HEK293 (cell line): ENCODE data around the gene RAB44.

Experiments used
- CTCF ChIA-PET: fragments of 350-600 bp; formaldehyde crosslinking; extraction: SDS; loops from one replicate; lab custom pipeline; 2021; ENCODE audit warnings: antibody characterized with exemption; lab: Yijun Ruan, JAX
- POLR2A ChIA-PET: fragments of 300-600 bp; formaldehyde crosslinking; extraction: SDS; loops from one replicate; lab custom pipeline; 2020; ENCODE audit warnings: antibody characterized with exemption, inconsistent platforms; lab: Yijun Ruan, JAX
- H3K27ac ChIP-seq: fragments of 200-500 bp; sonication (Bioruptor generic); 2 replicates; pipeline ENCODE4 v1.5.1; 2014; ENCODE audit warnings: low read depth, low read length, control low read depth, inconsistent platforms; ENCODE audit errors: extremely low read depth
- H3K36me3 ChIP-seq, 2 experiments: fragments of 200-500 bp in 1 of 2; sonication (Bioruptor generic) in 1 of 2; 1 replicate in 1 of 2; 2 replicates in 1 of 2; pipeline ENCODE4 v1.5.1; 2014 to 2017; ENCODE audit warnings: inconsistent platforms in 2 of 2, low read length in 2 of 2; ENCODE audit not compliant: control insufficient read depth in 2 of 2, insufficient read depth in 1 of 2
- H3K4me1 ChIP-seq: fragments of 200-500 bp; sonication (Bioruptor generic); 2 replicates; pipeline ENCODE4 v1.5.1; 2014; ENCODE audit warnings: mild to moderate bottlenecking, low read length, inconsistent platforms; ENCODE audit not compliant: control insufficient read depth, insufficient read depth
- H3K4me3 ChIP-seq: 2 replicates; pipeline ENCODE4 v1.5.1; 2011; ENCODE audit warnings: low read depth, mild to moderate bottlenecking, control low read depth, low read length, moderate library complexity
- H3K9me3 ChIP-seq: fragments of 200-500 bp; sonication (Bioruptor generic); 2 replicates; pipeline ENCODE4 v1.5.1; 2014; ENCODE audit warnings: low read depth, low read length, inconsistent platforms; ENCODE audit not compliant: control insufficient read depth, insufficient read depth
- BCL11B ChIP-seq: fragments of 450-650 bp; formaldehyde crosslinking; IDR thresholded peaks from 2 replicates; pipeline ENCODE4 v1.5.1; 2016; ENCODE audit warnings: low read depth, missing biosample characterization, missing genetic modification characterization
- BCL6B ChIP-seq: fragments of 450-650 bp; formaldehyde crosslinking; IDR thresholded peaks from 2 replicates; pipeline ENCODE4 v1.5.1; 2017; ENCODE audit warnings: missing biosample characterization, missing genetic modification characterization
- GLI2 ChIP-seq: fragments of 450-650 bp; formaldehyde crosslinking; IDR thresholded peaks from 2 replicates; pipeline ENCODE4; 2017; ENCODE audit warnings: missing biosample characterization, missing genetic modification characterization, low read depth, borderline replicate concordance
- GLIS2 ChIP-seq: fragments of 450-650 bp; formaldehyde crosslinking; IDR thresholded peaks from 2 replicates; pipeline ENCODE4 v1.5.1; 2016; ENCODE audit warnings: missing biosample characterization, missing genetic modification characterization
- IKZF3 ChIP-seq: fragments of 450-650 bp; IDR thresholded peaks from 2 replicates; pipeline ENCODE4 v1.5.0; 2018; ENCODE audit warnings: missing biosample characterization, mild to moderate bottlenecking, missing genetic modification characterization, moderate library complexity
- KLF10 ChIP-seq: fragments of 450-650 bp; IDR thresholded peaks from 2 replicates; pipeline ENCODE4 v1.5.1; 2018; ENCODE audit warnings: missing biosample characterization, mild to moderate bottlenecking, missing genetic modification characterization
- OSR2 ChIP-seq: fragments of 450-650 bp; formaldehyde crosslinking; IDR thresholded peaks from 2 replicates; pipeline ENCODE4 v1.5.1; 2016; ENCODE audit warnings: missing biosample characterization, missing genetic modification characterization
- SCRT2 ChIP-seq: fragments of 450-650 bp; formaldehyde crosslinking; IDR thresholded peaks from 2 replicates; pipeline ENCODE4 v1.5.1; 2016; ENCODE audit warnings: missing biosample characterization, missing genetic modification characterization
- SP3 ChIP-seq: fragments of 450-650 bp; formaldehyde crosslinking; IDR thresholded peaks from 2 replicates; pipeline ENCODE4 v1.5.1; 2016; ENCODE audit warnings: missing biosample characterization, missing genetic modification characterization
- ZBTB10 ChIP-seq: fragments of 450-650 bp; formaldehyde crosslinking; IDR thresholded peaks from 2 replicates; pipeline ENCODE4 v1.5.1; 2016; ENCODE audit warnings: missing biosample characterization, missing genetic modification characterization
- ZBTB48 ChIP-seq: fragments of 450-650 bp; formaldehyde crosslinking; IDR thresholded peaks from 2 replicates; pipeline ENCODE4 v1.5.1; 2016; ENCODE audit warnings: missing biosample characterization, missing genetic modification characterization
- ZNF133 ChIP-seq: fragments of 450-650 bp; formaldehyde crosslinking; IDR thresholded peaks from 2 replicates; pipeline ENCODE4 v1.5.1; 2016; ENCODE audit warnings: missing biosample characterization, missing genetic modification characterization
- ZNF24 ChIP-seq: fragments of 450-650 bp; formaldehyde crosslinking; IDR thresholded peaks from 2 replicates; pipeline ENCODE4 v1.5.1; 2016; ENCODE audit warnings: missing biosample characterization, missing genetic modification characterization
- ZNF248 ChIP-seq: fragments of 450-650 bp; formaldehyde crosslinking; IDR thresholded peaks from 2 replicates; pipeline ENCODE4 v1.5.1; 2017; ENCODE audit warnings: missing biosample characterization, missing genetic modification characterization
- ZNF341 ChIP-seq: fragments of 450-650 bp; formaldehyde crosslinking; IDR thresholded peaks from 2 replicates; pipeline ENCODE4; 2016; ENCODE audit warnings: low read depth, missing biosample characterization, missing genetic modification characterization
- ZNF398 ChIP-seq: fragments of 450-650 bp; formaldehyde crosslinking; IDR thresholded peaks from 2 replicates; pipeline ENCODE4 v1.5.1; 2017; ENCODE audit warnings: missing biosample characterization, missing genetic modification characterization
- ZNF596 ChIP-seq: fragments of 450-650 bp; IDR thresholded peaks from 2 replicates; pipeline ENCODE4 v1.5.0; 2018; ENCODE audit warnings: missing biosample characterization, mild to moderate bottlenecking, missing genetic modification characterization, moderate library complexity
- ZNF610 ChIP-seq: fragments of 450-650 bp; formaldehyde crosslinking; IDR thresholded peaks from 2 replicates; pipeline ENCODE4 v1.5.1; 2016; ENCODE audit warnings: missing biosample characterization, missing genetic modification characterization, borderline replicate concordance
- ZNF660 ChIP-seq: fragments of 450-650 bp; IDR thresholded peaks from 2 replicates; pipeline ENCODE4 v1.5.1; 2018; ENCODE audit warnings: missing biosample characterization, mild to moderate bottlenecking, missing genetic modification characterization
- ZNF701 ChIP-seq: fragments of 450-650 bp; formaldehyde crosslinking; IDR thresholded peaks from 2 replicates; pipeline ENCODE4 v1.5.1; 2016; ENCODE audit warnings: missing biosample characterization, missing genetic modification characterization

RAB44 gene

GRCh38 chr6:36779227-36779626 lies 81.6 kb downstream of the RAB44 start:
- CTCF ChIA-PET, result interaction anchor here (1.7 to 10.6 kb wide), 5 partner anchors 11 to 239 kb away, joined by 5 to 182 read pairs (median 13); no protein-coding TSS in a partner anchor
- Histone ChIP-seq H3K36me3 (no peaks in the 10 kb centered on the region), H3K4me1 (no peaks in the 10 kb centered on the region), H3K9me3 (no peaks in the 10 kb centered on the region), H3K4me3 (no peak overlapping the region), H3K27ac (no peak overlapping the region)
- TF ChIP-seq GLIS2 (tag by site-specific recombination) (no peak), ZNF398 (tag by site-specific recombination) (no peak), ZNF341 (tag by site-specific recombination) (no peak), GLI2 (tag by site-specific recombination) (no peak), ZBTB48 (no peak), BCL6B (tag by site-specific recombination) (no peak), IKZF3 (tag by site-specific recombination) (no peak), SP3 (tag by site-specific recombination) (no peak), ZNF248 (no peak), ZNF133 (tag by site-specific recombination) (no peak), ZNF701 (tag by site-specific recombination) (no peak), OSR2 (tag by site-specific recombination) (no peak), BCL11B (tag by site-specific recombination) (no peak), ZNF610 (tag by site-specific recombination) (no peak), ZBTB10 (no peak), ZNF596 (no peak), ZNF660 (no peak)
- POLR2A ChIA-PET, result interaction anchor here (1.3 kb wide), 1 partner anchor 96 kb away, joined by 3 read pairs; the partner anchor contains the start of gene PPIL1

GRCh38 chr6:36780442-36781177 lies 83.0 kb downstream of the RAB44 start:
- CTCF ChIA-PET, result interaction anchor here (0.6 to 10.6 kb wide), 10 partner anchors 12 to 268 kb away, joined by 3 to 182 read pairs (median 10); no protein-coding TSS in a partner anchor
- POLR2A ChIA-PET, result interaction anchor here (1.0 to 1.3 kb wide), 2 partner anchors 94 to 105 kb away, joined by 3 read pairs; partner anchors contain the start of genes C6orf89 and PPIL1

More at GRCh38 chr6:36780442-36781177, 83.0 kb downstream of the RAB44 start:
- Histone ChIP-seq H3K27ac (no peak overlapping the region), H3K36me3 (no peaks in the 10 kb centered on the region), H3K9me3 (no peaks in the 10 kb centered on the region), H3K4me3 (no peak overlapping the region), H3K4me1 (no peaks in the 10 kb centered on the region)
- TF ChIP-seq ZNF24 (tag by site-specific recombination), result 0 out of 2 replicates have a peak, but pooled peaks have one; percentile 56
- TF ChIP-seq SCRT2 (tag by site-specific recombination), result 0 out of 2 replicates have a peak, but pooled peaks have one; percentile 9
- TF ChIP-seq KLF10 (tag by site-specific recombination), result no peak
